EL (cell line): ENCODE results near the gene SHKBP1.
"Not testable (repeated sequence)": the region's sequence is repeated elsewhere in the genome, so short reads cannot be mapped to it uniquely, and the experiment has no call there.

ENCODE experiments used
- DNase-seq: peaks from one replicate; pipeline ENCODE4 v3.0.0-alpha.2; 2016

SHKBP1 gene, protein sequence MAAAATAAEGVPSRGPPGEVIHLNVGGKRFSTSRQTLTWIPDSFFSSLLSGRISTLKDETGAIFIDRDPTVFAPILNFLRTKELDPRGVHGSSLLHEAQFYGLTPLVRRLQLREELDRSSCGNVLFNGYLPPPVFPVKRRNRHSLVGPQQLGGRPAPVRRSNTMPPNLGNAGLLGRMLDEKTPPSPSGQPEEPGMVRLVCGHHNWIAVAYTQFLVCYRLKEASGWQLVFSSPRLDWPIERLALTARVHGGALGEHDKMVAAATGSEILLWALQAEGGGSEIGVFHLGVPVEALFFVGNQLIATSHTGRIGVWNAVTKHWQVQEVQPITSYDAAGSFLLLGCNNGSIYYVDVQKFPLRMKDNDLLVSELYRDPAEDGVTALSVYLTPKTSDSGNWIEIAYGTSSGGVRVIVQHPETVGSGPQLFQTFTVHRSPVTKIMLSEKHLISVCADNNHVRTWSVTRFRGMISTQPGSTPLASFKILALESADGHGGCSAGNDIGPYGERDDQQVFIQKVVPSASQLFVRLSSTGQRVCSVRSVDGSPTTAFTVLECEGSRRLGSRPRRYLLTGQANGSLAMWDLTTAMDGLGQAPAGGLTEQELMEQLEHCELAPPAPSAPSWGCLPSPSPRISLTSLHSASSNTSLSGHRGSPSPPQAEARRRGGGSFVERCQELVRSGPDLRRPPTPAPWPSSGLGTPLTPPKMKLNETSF

DNA sequence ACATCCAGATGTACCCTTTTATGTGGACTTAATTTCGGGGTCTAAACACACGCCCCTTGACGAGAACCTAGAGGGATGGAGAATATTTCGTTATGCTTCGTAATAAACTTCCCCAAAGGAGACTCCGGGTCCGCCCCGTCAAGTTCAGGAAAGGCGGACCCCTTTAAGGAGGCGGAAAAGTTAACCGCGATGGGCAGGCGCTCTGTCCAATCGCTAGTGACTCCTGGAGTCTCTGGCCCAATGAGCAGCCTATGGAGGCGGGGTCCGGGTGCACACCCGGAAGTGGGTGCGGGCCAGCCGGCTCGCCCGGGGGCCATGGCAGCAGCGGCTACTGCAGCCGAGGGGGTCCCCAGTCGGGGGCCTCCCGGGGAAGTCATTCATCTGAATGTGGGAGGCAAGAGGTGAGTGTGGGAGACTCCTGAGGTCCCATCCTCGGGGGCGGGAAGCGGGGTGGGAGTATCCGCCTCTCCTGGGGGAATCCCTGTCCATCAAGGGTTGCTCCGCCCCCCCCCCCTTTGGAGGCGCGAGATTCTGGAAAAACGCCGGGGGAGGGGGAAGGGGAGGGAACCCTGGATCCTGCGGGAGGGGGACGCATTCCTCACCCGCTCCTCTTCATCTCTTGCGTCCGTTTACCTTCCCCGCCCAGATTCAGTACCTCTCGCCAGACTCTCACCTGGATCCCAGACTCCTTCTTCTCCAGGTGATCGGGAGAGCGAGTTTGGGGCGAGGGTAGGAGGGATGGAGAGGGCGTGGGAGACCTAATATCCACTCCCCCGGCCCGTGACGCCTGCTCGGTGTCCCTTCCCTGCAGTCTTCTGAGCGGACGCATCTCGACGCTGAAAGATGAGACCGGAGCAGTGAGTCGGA is at the start of gene SHKBP1:
SHKBP1 (plus strand) TSS at position 289 of the 867 bp plus-strand sequence; CDS start at position 316, 27 bp downstream.
- DNase-seq: peak; percentile 95

DNA sequence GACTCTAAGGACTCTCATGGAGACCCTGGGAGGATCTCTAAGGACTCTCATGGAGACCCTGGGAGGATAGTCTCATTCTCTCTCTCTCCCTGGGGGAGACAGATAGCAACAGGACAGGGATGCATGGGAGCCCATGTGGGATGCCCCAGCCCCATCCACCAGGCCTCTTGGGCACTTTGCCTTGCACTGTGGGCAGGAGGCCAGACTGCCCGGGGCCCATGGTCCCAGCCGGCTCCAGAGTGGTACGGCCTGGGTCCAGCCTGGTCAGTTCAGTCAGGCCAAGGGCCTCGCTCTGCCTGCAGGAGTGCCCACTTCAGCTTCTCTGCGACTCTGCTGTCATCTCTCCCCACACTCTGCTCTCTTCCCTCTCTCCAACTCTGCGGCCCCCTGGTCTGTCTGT is 48.6 kb upstream of the SHKBP1 start:
- DNase-seq: no peak

DNA sequence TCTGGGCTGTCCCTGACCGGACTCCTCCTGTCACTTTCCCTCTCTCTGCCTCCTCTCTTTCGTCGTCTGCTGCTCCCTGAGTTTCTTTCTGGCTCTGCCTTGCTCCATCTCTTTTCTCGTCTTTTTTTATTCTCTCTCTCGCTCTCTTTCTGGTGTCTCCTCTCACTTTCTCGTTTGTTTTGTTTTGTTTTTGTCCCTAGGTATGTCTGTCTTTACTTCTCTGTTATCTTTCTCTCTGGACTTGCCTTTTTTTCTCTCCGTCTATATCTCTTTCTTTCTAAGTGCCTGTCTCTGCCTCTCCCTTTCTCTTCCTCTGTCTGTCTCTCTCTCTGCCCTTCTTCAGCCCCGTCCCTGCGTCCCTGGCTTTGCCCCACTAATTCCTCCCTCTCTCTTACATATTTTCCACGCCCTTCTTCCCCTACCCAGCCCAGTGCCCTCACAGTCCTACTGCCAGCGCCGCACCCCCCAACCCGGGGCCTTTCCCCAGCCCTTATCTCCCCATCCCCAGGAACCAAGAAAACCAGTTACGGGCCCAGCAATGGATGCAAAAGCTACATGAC is 48.1 kb upstream of the SHKBP1 start:
- DNase-seq: no peak

DNA sequence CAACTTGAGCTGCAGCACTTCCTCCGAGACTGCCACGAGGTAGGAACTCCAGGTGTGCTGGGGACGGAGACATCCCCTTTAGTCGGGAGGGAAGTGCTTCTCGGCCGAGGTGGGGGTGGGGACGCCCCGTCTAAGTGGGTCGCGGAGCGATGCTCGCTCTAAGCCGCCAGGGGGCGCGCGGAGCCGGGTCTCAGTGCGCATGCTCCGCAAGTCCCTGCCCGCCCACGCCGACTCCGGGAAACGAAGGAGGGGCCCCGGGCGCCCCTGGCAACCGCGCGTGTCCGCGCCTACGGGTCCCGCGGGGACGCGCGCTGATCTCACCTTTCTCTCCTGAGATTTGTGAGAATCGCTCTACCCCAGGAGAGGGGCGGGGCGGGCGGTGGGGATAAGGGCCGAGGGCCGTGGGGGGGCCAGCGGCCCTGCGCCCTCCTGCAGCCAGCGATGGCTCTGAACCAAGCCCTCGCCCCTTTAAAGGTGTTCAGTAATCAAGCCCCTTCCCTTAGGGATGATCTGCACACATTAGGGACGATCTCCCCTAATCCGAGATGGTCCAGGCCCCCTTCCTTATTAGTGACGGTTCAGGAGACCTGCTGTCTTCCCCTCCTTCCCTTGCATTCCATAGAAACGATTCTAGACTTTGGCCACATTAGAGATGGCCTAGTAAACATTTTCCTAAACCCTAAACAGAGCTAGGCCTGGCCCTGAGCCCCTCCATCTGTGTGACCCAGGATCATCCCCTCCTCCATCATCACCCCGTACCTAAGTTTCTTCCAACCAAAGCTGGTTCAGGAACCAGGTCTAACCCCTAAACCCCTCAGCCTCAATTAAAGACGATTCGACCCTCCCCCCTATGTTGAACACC is 47.3 kb upstream of the SHKBP1 start:
- DNase-seq: peak; percentile 73

DNA sequence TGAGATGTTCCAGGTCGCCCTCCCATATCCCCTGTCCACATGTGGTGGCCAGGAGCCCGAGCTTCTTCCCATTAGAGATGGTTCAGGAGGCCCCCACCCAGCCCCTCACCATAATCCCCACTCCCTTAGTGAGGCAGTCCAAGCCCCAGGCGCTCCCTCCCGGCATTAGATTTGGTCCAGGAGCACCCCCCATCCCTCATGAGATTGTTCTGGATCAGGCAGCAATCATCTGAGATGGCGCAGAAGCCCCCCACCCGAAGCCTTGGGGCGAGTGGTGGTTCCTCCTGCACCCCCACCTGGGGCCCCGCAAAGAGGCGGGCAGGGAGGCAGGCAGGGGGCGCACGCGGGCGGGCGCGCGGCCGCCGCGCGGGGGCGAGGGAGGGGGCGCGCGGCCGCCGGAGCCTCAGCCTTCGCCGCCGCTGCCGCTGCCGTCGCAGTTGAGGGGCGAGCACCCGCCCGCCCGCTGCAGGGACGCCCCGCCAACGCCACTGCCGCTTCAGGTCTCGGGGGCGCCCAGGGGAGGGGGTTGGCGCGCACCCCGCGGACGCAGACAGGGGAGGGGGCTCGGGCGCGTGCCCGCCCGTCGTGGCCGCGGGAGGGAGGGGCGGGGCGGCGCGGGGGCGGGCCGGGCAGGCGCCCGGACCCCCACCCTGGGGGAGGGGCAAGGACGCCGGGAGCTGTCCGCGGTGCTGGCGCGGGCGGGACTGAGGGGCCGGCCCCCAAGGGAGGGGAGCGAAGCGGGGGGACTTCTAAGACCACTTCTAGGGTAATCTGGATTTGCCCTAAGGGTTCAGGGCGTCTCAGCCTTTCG is 46.4 kb upstream of the SHKBP1 start:
- no peak for DNase-seq

DNA sequence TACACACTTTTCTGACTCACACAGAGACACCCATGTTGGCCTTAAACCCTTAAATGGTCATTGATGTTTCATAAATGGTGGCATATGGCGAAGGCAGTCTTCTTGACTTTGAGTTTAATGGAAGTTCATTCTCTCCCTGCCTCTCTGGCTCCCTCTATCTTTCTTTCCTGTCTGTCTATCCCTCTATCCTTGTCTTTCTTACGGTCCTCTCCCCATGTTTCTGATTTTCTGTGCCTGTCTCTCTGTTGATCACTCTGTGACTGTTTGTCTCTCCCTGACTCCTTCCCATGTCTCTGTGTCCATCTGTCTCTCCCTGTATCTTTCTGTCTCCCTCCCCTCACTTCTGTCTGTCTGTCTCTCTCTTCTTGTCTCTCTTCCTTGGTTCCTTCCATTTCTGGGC is 43.2 kb upstream of the SHKBP1 start:
- DNase-seq: no peak

DNA sequence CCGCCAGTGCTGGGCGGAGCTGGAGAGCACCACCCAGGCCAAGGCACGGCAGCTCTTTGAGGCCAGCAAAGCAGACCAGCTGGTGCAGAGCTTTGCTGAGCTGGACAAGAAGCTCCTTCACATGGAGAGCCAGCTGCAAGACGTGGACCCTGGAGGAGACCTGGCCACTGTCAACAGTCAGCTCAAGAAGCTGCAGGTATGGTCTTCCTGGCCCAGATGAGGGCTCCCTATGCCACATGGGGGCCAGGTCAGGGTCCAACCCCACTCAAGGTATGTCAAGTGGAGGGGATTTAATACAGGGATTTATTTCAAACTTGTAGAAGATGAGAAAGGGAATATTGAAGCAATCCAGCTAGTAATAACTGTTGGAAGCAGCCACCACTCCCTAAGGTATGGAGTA is 42.5 kb upstream of the SHKBP1 start:
- no peak for DNase-seq

DNA sequence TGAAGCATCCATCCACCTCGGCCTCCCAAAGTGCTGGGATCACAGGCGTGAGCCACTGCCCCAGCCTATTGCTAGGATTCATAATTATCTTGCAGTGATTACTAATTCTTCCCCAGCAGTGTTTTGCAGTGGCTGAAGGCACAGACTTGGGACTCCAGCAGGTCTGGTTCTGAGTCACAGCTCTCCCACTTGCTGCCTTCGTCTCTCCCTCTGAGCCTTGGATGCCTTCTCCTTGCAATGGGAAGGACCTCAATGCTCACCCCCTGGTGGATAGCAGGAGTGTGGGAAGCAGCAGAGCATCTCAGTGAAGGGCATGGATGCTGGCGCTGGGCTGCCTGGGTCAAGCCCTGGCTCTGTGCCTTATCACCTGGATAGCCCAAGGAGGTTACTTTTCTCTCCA is 37.6 kb upstream of the SHKBP1 start:
- DNase-seq: peak; percentile 33

DNA sequence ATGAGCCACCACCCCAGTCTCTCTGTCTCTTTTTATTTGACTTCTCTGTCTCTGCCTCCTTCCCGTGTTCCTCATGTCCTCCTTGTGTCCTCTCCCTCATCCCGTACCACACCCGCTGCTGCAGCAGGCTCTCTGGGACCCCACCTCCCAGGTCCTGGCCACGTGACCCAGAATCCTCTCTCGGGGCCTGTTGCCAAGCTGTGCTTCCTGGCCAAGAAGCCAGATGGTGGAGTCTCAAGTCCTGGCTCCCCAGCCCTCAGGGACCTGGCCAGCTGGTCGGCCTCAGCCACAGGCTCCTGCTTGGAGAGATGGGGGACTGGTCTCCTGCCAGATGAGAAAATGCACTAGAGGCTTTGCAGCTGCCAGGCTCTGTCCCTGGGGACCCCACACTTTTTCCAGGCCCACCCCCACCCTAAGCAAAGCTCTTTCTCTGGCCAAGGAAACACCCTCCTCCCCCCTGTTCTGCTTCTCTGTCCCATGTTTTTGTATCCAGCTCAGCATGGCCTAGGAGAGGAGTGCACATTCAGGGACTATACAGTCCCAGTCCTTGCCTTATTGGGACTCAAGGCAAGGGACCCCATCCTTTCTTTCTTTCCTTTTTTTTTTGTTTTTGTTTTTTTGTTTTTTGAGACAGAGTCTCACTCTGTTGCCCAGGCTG is 34.3 kb upstream of the SHKBP1 start:
- no peak for DNase-seq

DNA sequence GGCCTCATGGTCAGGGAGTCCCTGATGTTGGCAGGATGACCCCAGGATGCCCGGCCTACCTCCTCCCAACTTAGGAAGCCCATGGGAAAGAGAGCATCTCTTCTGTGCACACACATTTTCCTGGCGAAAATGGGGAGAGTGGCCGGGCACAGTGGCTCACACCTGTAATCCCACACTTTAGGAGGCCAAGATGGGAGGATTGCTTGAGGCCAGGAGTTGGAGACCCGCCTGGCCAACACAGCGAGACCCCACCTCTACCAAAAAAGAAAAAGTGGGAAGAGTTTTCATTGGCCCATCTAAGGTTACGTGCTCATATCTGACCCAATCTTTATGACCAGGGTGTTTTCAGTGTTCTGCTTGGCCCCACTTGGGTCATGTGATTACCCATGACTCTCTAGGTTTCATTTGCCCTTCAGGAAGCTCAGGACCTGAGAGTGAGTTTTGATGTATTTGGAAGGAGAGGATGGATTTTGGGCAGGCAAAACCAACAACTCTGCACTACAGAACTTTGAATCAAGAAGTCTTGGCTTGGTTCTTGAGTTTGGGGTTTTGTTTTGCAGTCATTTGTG is 33.6 kb upstream of the SHKBP1 start:
- no peak for DNase-seq

DNA sequence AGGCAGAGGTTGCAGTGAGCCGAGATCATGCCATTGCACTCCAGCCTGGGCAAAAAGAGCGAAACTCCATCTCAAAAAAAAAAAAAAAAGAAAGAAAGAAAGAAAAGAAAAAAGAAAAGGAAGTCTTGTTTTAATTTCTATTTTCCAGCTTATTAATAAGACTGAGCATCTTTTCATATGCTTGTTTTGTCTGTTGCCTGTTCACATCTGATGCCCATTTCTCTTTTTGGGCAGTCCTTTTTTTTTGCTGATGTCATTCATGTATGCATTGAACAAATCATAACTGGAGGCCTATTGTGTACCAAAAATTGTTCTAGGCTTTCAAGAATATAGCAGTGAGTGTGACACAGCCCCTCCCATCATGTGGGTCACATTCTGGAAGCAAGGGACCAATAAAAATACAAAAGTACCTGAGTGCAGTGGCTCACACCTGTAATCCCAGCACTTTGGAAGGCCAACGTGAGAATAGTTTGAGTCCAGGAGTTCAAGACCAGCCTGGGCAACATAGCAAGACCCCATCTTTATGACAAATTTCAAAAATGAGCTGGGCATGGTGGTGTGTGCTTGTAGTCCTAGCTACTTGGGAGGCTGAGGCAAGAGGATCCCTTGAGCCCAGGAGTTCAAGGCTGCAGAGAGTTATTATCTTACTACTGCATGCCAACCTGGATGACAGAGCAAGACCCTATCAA is 30.4 kb upstream of the SHKBP1 start:
- not testable (repeated sequence) for DNase-seq

DNA sequence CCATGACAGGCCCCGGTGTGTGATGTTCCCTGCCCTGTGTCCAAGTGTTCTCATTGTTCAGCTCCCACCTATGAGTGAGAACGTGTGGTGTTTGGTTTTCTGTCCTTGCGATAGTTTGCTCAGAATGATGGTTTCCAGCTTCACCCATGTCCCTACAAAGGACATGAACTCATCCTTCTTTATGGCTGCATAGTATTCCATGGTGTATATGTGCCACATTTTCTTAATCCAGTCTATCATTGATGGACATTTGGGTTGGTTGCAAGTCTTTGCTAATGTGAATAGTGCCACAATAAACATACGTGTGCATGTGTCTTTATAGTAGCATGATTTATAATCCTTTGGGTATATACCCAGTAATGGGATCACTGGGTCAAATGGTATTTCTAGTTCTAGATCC is 29.5 kb upstream of the SHKBP1 start:
- DNase-seq: not testable (repeated sequence)

DNA sequence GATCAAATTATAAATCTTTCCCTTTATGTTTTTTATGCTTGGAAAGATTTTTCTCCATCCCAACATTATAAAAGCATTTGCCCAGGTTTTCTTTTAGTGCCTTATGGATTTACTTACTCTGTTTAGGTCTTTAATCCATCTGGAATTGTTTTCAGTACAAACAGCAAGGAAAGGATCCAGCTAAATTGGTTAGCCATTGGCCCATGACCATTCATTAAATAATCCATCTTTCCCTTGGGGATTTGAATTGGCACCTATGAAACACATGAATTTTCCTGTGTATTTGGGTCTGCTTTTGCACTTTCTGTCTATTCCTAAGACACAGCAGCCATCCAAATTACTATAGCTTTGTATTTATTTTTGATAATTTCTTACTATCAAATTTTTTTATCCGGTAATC is 28.8 kb upstream of the SHKBP1 start:
- no peak for DNase-seq

DNA sequence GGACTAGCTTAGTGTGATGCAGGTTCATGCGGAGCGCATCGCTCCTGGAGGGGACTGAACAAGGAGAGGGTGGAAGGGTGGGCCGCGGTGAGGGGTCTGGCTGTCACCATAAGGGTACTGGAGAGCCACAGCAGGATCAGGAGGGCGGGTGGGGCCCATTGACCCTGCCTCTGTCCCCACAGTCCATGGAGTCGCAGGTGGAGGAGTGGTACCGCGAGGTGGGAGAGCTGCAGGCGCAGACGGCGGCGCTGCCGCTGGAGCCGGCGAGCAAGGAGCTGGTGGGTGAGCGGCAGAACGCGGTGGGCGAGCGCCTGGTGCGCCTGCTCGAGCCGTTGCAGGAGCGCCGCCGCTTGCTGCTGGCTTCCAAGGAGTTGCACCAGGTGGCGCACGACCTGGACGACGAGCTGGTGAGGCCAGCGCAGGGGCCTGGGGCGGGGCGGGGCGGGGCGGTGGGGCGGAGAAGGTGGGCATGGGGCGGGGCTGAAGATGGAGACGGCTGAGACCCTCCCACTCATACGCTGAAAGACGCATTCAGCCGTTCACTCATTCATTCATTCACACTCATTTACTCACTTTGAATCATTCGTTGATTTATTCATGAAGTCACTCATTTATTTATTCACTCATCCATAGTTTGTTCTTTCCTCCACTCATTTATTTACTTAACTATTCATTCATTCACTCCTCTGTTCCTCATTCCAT is 27.5 kb upstream of the SHKBP1 start:
- peak; percentile 50 for DNase-seq

DNA sequence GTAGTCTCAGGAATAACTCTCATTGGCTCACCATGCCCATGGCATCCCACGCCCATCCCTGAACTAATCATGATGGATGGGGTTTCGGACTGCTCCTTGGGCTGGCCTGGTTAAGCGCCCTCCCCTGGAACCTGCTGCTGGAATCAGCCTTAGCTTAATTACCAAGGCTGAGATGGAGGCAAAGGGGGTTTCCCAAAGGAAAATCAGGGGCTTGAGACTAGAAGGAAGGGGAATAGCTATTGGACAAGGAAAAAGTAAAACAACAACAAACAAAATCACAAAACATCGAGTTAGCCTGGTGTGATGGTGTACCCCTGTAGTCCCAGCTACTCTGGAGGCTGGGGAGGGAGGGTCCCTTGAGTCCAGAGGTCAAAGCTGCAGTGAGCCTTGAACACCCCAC is 25.7 kb upstream of the SHKBP1 start:
- no peak for DNase-seq

DNA sequence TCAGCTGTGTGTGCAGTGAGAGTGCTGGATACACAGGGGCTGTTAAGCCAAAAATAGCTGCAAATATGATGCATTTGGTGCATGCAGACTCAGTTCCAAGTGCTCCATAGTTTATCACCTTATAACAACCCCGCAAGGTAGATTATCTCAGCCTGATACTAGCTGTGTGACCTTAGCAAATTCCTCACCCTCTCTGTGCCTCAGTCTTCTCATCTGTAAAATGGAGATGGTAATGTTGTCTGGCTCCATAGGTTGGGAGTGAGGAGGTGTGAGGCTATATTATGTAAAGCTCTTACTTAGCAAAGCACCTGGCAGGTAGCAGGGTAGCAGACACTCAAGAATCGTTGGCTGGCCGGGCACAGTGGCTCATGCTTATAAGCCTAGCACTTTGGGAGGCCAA is 23.8 kb upstream of the SHKBP1 start:
- DNase-seq: no peak

DNA sequence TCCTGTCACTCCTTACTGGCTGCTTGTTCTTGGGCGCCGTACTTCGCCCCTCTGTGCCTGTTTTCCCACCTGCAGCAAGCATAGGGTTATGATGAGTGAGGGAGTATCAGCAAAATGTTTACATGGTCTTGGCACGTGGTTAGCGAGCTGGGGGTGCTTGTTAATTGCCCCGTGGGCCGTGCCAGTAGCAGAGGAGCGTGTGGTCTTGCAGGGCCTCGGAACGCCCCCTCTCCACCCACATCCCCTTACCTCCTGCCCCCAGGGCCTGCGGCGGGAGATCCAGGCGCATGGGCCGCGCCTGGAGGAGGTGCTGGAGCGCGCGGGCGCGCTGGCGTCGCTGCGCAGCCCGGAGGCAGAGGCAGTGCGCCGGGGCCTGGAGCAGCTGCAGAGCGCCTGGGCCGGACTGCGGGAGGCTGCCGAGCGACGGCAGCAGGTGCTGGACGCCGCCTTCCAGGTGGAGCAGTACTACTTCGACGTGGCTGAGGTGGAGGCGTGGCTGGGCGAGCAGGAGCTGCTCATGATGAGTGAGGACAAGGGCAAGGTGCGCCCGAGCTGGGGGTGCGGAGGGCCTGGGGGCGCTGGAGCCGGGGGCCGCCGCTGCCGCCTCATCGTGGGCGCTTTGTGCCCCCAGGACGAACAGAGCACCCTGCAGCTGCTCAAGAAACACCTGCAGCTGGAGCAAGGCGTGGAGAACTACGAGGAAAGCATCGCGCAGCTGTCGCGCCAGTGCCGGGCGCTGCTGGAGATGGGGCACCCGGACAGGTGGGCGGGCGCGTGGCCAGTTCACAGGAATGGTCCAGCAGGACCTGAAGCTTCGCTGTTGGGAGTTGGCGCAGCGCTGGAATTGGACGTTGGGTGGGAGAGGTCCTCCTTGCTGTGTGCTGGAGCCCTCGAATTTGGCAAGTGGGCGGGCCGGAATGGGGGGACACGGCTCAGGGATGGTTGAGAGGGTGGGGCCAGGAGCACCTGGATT is 22.5 kb upstream of the SHKBP1 start:
- no peak for DNase-seq
